ENCODE results near the gene ADCK1. TPM values are rescaled to one million over a fixed set of nuclear protein-coding genes. Genes with fewer than 3 reads are reported as not detected.

Gene ADCK1
- total and polyA plus RNA-seq, 9 of the 15 experiments (the other 6 are each of a cell fraction or from before 2014, with no cell fraction given) = 2.8 to 8.9 (median 4.3) TPM

GRCh38 chr14:77799863-77800730, at the start of gene ADCK1 (continued):
- TF ChIP-seq ZNF696 (CRISPR knock-in tag; conservative IDR thresholded peaks at IDR 0.05) (no peak), BCL6 (CRISPR knock-in tag; IDR thresholded peaks at IDR 0.05) (no peak), CREB3 (tag; conservative IDR thresholded peaks at IDR 0.05; ENCODE audit: low read depth) (no peak; the same call in 1 of the 2 replicates), POU5F1 (IDR thresholded peaks at IDR 0.05; ENCODE audit: borderline replicate concordance, low read depth, low read length, partially characterized antibody) (no peak), ZNF41 (CRISPR knock-in tag; conservative IDR thresholded peaks at IDR 0.05) (no peak), NBN (IDR thresholded peaks at IDR 0.05; ENCODE audit: low read depth) (no peak), MXI1 (IDR thresholded peaks at IDR 0.05; ENCODE audit: low read depth, low read length) (peak; percentile 86), MED1 (CRISPR knock-in tag; IDR thresholded peaks at IDR 0.05; ENCODE audit: borderline replicate concordance) (no peak), KAT7 (CRISPR knock-in tag; IDR thresholded peaks at IDR 0.05; ENCODE audit: borderline replicate concordance) (peak; percentile 43; the same call in 1 of the 2 replicates), CHCHD3 (CRISPR knock-in tag; IDR thresholded peaks at IDR 0.05) (no peak), MTA1 (IDR thresholded peaks at IDR 0.05; ENCODE audit: borderline replicate concordance) (no peak), SMAD4 (CRISPR knock-in tag; conservative IDR thresholded peaks at IDR 0.05) (0 out of 2 replicates have a peak, but pooled peaks have one; percentile 50), HNRNPH1 (optimal IDR thresholded peaks at IDR 0.05; ENCODE audit: low read depth, low read length) (no peak), KDM2B (CRISPR knock-in tag; IDR thresholded peaks at IDR 0.05) (no peak), NCOA6 (IDR thresholded peaks at IDR 0.05) (no peak), MEF2D (tag; conservative IDR thresholded peaks at IDR 0.05; ENCODE audit: low read depth) (no peak), FUS (optimal IDR thresholded peaks at IDR 0.05; ENCODE audit: low read depth, low read length) (no peak), SP2 (IDR thresholded peaks at IDR 0.05; ENCODE audit: extremely low read depth, low read depth, low read length, poor library complexity, severe bottlenecking) (no peak), OTX1 (CRISPR knock-in tag; IDR thresholded peaks at IDR 0.05) (no peak), FOXK2 (conservative IDR thresholded peaks at IDR 0.05 in 1 of 2, IDR thresholded peaks at IDR 0.05 in 1 of 2; ENCODE audit: low read depth in 2 of 2) (no peak; a peak in 1 of 4 replicates)
- TF ChIP-seq, protein P1, sequence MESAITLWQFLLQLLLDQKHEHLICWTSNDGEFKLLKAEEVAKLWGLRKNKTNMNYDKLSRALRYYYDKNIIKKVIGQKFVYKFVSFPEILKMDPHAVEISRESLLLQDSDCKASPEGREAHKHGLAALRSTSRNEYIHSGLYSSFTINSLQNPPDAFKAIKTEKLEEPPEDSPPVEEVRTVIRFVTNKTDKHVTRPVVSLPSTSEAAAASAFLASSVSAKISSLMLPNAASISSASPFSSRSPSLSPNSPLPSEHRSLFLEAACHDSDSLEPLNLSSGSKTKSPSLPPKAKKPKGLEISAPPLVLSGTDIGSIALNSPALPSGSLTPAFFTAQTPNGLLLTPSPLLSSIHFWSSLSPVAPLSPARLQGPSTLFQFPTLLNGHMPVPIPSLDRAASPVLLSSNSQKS (CRISPR knock-in tag; IDR thresholded peaks at IDR 0.05) = no peak
- TF ChIP-seq, protein P2, sequence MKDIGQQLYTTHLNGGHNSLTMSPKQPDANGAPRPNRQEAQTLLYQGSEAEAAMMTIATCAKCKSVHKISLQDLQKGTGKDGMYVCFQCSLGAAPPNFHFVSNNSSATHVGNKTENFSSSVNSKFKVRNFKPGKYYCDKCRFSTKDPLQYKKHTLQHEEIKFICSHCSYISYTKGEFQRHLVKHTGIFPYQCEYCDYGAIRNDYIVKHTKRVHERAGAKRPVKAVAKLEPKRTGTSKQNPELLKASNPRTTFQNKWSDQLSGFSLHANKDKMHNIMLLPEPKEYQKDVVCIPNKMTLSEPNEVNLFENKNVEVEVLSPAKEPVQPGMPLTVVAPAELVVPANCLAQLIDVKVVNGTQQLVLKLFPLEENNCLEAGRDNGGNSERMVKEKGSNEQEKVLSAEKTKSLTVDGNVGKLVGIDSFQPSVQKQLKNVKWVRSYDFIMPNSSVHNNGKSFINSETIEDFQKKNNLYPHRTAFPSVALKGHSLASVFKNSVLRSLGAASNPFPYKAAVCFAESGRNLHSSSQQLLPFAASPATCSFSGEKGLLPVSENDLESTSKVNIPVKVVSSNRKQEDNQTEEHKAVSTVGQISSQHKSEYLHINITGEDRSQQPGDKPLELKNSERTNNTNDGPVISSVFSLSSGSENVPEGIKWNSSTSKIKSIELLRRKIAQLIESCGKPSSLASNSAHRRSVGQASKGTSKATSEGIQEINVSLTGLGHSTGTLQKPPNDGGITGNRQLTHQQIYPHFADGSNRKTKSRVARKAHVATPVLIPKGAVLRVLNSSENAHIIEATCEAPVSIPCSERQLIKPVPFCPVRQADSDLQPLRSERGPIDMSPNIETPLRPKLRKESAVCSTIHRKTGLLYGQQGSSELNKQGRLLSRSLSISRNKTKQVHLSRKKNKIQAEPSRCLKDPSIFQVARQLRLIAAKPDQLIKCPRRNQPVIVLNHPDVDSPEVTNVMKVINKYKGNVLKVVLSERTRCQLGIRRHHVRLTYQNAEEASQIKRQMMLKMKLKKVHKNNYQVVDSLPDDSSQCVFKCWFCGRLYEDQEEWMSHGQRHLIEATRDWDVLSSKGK (CRISPR knock-in tag; IDR thresholded peaks at IDR 0.05) = no peak

All from K562 (cell line).